A549 treated with Hydrocortisone at 1 μM for 4 hours (cell line): ENCODE measurements around the gene OSBPL9. TPM values are rescaled to one million over a fixed set of nuclear protein-coding genes. Genes with fewer than 3 reads are reported as not detected.

Source experiments
- total RNA-seq: library from RNA; stranded (reverse); fragments of 200-300 nt; extraction: Qiagen RNA extraction; gene quantifications from 5 replicates; pipeline ENCODE4 v1.2.3, GENCODE V29; 2022

OSBPL9 gene, protein sequence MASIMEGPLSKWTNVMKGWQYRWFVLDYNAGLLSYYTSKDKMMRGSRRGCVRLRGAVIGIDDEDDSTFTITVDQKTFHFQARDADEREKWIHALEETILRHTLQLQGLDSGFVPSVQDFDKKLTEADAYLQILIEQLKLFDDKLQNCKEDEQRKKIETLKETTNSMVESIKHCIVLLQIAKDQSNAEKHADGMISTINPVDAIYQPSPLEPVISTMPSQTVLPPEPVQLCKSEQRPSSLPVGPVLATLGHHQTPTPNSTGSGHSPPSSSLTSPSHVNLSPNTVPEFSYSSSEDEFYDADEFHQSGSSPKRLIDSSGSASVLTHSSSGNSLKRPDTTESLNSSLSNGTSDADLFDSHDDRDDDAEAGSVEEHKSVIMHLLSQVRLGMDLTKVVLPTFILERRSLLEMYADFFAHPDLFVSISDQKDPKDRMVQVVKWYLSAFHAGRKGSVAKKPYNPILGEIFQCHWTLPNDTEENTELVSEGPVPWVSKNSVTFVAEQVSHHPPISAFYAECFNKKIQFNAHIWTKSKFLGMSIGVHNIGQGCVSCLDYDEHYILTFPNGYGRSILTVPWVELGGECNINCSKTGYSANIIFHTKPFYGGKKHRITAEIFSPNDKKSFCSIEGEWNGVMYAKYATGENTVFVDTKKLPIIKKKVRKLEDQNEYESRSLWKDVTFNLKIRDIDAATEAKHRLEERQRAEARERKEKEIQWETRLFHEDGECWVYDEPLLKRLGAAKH
- 32.5 to 50.0 TPM (median 41.1 TPM) in 5 replicates for total RNA-seq

DNA sequence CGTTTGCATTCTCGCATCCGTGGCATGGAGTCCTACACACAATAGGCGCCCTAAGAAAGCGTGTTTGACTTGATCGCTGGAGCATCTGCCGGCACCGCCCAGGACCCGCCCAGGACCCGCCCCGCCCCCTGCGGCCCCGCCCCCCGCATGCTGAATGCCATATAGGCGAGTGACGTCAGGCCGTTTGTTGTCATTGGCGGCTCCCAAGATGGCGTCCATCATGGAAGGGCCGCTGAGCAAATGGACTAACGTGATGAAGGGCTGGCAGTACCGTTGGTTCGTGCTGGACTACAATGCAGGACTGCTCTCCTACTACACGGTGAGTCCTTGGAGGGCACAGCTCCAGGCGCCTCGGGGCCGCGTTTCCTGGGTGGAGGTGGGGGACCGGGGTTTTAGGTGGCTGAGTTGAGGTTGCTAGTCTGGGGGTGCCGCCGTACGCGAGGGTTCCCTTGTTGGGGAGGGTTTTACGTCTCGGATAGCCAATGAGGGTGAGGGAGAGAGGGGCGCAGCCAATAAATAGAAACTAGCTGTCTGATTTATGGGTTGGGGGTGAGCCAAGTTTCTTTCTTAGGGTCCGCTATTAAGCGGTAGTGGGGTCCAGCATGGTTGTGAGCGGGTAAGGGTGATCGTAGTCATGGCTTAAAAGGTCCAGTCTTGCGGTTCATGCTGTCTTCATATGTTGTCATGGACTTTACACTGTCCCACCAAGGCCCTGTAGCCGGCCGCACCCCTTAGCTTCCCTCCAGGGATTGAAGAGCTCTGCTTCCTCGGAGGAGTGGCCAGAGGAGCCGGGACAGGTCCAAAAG is at the start of gene OSBPL9:
Gene OSBPL9, plus strand, starts transcription at position 190 of the 806 bp plus-strand sequence. Its CDS starts 19 bp downstream, at position 209.

Other genes with a start within 250 kb of the OSBPL9 start
- 9.0 to 16.2 TPM (median 11.6 TPM) in 5 replicates for gene EPS15, start 97.8 kb upstream of the OSBPL9 start, total RNA-seq